NOMO-1 treated with DMSO at 0.1 percent for 48 hours (cell line): ENCODE measurements around the gene VLDLR.
A peak's percentile ranks its signal among the peaks of the same experiment; 100 is the strongest.

Experiments used
- DNase-seq: peaks from one replicate; lab custom pipeline; 2025; ENCODE audit not compliant: unreplicated experiment; lab: John Stamatoyannopoulos, UW

VLDLR gene

GRCh38 chr9:2662496-2662895 is 40.9 kb downstream of the VLDLR start:
- no peak for DNase-seq

GRCh38 chr9:2663461-2664173 is 42.0 kb downstream of the VLDLR start:
- DNase-seq: no peak

- no peak for DNase-seq
Measured at GRCh38 chr9:2664174-2665065, 42.8 kb downstream of the VLDLR start.

- DNase-seq: no peak
Measured at GRCh38 chr9:2666569-2666968, 45.0 kb downstream of the VLDLR start.

- DNase-seq: no peak
Measured at GRCh38 chr9:2673161-2673560, 51.6 kb downstream of the VLDLR start.

- DNase-seq: no peak
Measured at GRCh38 chr9:2674141-2674824, 52.7 kb downstream of the VLDLR start.

GRCh38 chr9:2675834-2676233 is 54.2 kb downstream of the VLDLR start:
- DNase-seq: no peak

GRCh38 chr9:2676466-2676865 is 54.9 kb downstream of the VLDLR start:
- no peak for DNase-seq

GRCh38 chr9:2677915-2678889 is 56.6 kb downstream of the VLDLR start:
- no peak for DNase-seq

- no peak for DNase-seq
Measured at GRCh38 chr9:2679011-2679410, 57.4 kb downstream of the VLDLR start.

GRCh38 chr9:2681981-2682380 is 60.4 kb downstream of the VLDLR start:
- DNase-seq: no peak

GRCh38 chr9:2686911-2687310 is 65.3 kb downstream of the VLDLR start:
- no peak for DNase-seq

GRCh38 chr9:2688636-2689035 is 67.0 kb downstream of the VLDLR start:
- DNase-seq: no peak

GRCh38 chr9:2691212-2691611 is 69.6 kb downstream of the VLDLR start:
- DNase-seq: no peak

- DNase-seq: no peak
Measured at GRCh38 chr9:2691626-2692025, 70.0 kb downstream of the VLDLR start.

- DNase-seq: no peak
Measured at GRCh38 chr9:2693056-2693455, 71.5 kb downstream of the VLDLR start.

GRCh38 chr9:2697492-2697891 is 75.9 kb downstream of the VLDLR start:
- DNase-seq: no peak

GRCh38 chr9:2700398-2700797 is 78.8 kb downstream of the VLDLR start:
- DNase-seq: no peak

- DNase-seq: no peak
Measured at GRCh38 chr9:2700909-2701550, 79.4 kb downstream of the VLDLR start.

- DNase-seq: peak; percentile 81
Measured at GRCh38 chr9:2704504-2704903, 82.9 kb downstream of the VLDLR start.
